Putamen (tissue), 1 donor: ENCODE data around the gene ELP6.

ENCODE experiments used
- DNase-seq: peaks from one replicate; pipeline ENCODE4 v3.0.0-alpha.2; 2016; ENCODE audit warnings: low spot score

ELP6 gene, protein sequence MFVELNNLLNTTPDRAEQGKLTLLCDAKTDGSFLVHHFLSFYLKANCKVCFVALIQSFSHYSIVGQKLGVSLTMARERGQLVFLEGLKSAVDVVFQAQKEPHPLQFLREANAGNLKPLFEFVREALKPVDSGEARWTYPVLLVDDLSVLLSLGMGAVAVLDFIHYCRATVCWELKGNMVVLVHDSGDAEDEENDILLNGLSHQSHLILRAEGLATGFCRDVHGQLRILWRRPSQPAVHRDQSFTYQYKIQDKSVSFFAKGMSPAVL

DNA sequence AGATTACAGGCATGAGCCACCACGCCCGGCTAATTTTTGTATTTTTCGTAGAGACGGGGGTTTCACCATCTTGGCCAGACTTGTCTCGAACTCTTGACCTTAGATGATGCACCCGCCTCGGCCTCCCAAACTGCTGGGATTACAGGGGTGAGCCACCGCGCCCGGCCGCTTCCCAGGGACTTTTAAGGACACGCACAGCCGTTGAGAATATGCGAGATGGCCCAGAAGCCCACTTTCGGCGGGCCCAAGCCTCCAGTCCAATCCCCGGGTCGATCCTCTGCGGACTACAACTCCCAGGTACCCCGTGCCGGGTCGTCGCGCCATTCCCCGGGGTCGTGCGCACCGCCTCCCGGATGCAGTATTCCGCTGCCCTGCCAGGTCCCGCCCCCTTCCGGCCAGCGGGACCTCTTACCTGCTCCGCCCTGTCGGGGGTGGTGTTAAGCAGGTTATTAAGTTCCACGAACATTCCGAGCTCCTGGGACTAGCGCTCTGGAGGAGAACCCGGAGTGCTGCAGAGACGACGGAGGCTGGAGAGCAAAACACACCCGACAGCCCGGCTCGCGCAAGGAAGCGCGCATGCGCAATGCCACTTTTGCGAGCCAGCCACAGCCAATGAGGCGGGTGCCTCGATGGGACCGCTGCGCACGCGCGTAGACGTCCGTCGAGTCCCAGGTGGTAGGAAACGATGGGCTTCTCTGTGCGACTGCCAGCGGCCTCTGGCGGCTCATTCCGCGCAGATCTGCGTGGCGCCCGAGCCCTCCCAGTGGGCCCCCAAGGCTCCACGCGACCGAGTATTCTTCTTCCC lies at the start of gene ELP6:
ELP6 (minus strand) TSS at position 588 of the 805 bp plus-strand sequence; CDS start at position 466, 122 bp downstream.
- DNase-seq: peak; percentile 95

DNA sequence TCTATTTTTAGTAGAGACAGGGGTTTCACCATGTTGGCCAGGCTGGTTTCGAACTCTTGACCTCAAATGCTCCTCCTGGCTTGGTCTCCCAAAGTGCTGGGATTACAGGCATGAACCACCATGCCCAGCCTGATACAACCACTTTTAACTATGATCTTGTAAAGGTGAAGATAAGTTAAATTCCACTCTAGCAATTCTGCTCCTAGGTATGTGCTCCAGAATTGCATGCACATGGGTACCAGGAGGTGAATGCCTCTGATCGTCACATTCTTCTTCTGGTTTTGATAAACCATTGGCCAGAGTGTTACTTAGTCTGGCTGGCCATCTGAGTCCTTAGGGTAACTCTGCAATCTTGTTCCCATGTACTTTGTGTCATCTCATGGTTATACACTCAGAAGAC lies 42.8 kb upstream of the ELP6 start:
- no peak for DNase-seq

DNA sequence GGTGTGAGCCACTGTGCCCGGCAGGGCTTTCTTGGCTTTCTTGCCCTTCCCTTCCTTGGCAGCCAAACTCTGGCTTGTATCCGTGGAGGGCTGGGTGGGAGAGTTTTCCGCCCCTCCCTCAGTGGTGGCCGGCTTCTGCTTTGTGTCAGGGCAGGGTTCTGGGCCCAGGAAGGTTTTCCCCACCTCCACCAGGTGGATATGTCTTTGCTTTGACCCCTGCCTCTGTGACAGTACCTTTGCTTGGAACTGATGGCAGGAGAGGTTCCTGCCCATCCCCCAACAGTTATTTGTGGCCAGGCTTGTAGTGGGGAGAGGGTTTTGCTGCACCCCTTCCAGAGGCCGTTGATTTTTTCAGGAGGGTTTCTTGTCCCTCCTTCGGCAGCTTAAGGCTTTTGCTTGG lies 40.8 kb upstream of the ELP6 start:
- DNase-seq: no peak

DNA sequence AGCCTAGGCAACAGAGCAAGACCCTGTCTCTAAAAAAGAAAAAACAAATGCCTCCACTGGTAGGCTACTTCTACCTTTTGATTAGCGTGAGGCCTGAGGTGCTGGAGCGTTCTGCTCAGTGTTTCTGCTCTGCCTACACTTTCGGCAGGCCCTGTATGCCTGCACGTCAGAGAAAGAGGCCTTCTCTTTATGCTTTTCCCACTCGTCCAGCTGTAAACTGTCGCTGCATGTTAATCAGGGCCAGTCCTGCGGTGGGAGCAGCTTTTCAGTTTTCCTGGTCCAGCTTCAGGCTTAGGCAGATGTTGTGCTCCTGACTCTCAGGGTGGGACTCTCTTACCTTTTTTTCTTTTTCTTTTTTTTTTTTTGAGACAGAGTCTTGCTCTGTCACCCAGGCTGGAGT lies 39.9 kb upstream of the ELP6 start:
- DNase-seq: no peak

DNA sequence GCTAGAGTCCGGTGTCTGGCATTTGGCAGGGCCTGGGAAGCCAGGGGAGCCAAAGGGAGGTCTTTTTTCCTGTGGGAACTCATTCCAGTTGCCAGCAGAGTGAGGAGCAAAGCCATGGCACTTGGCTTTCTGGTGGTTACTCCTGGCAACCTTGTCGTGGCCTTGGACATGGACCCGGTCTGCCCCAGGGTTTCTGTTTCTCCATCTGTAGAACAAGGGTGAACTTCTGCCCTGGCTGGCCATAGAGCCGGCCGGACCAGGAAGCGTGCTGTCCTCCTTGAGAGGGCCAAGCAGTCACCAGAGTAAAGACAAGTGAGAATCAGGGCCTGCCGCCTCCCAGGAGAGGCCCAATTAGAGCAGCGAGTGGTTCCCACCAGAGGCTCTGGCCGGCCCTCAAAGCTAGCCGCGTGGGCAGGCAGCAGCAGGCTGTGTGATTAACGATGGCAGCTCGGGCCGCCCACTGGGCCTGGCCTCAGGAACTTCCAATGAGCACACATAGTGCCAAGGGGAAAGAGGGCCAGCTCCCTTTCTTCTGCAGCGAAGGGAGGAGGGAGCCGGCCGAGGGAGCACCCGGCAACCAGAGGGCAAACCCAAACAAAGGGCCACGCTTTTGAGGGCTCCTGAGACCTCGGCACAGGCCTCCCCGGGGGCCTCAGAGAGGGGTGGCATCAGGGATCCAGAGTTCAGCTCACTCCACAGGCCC lies 29.1 kb upstream of the ELP6 start:
- DNase-seq: peak; percentile 80

DNA sequence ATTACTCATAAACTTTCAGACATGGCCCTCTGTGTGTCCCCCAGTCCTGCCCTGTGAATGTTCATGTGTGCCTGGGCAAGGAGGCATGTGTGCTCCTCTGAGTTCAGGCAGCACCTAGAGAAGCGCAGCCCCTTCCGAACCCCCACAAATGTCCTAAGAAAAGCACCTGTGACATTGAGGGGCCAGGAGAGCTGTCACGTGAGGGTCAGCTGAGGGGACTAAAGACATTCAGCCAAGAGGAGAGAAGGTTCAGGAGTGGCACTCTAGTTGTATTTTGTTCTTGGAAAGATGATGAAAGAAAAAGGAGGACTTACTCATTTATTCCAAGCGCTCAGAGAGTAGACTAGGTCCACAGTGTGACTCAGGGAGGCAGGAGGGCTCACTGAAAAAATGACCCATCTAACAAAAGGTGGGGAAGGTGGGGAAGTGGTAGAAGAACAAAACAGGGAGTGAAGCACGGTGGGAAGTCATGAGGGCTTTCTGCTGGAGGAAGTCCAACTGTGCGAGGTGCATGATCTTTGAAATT lies 28.1 kb upstream of the ELP6 start:
- DNase-seq: no peak

DNA sequence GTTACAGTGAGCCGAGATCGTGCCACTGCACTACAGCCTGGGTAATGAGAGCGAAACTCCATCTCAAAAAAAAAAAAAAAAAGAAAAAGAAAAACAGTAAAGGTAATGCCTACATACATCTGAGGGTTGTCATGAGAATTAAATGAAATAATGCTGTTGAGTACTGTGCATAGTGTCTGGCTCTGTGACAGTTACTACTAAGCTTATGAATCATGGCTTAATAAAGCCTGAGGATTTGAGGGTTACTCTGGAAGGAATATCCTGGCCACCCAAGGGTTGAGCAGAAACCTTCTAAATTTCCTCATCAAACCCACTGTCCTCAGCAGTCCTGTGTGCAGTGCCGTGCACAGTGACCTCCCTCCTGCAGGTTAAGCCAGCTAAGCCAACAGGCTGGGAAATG lies 26.8 kb upstream of the ELP6 start:
- no peak for DNase-seq

DNA sequence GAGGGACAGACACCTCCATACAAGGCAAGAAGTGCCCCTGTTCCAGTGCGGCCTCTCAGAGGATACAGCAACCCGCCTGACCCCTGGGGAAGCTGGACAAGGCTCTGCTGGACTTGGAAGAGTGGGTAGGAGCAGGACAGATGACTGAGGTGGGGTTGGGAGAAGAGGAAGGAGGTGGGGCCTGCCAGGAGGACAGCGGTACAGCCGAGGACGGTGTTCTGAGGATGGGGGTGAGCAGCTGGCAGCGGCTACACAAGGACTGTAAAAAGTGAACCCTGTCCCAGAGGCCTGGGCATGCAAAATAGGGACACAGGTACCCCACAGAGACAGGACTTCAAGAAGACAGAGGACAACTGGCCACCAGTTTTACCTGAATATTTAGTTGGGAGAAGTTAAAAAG lies 23.5 kb upstream of the ELP6 start:
- no peak for DNase-seq

DNA sequence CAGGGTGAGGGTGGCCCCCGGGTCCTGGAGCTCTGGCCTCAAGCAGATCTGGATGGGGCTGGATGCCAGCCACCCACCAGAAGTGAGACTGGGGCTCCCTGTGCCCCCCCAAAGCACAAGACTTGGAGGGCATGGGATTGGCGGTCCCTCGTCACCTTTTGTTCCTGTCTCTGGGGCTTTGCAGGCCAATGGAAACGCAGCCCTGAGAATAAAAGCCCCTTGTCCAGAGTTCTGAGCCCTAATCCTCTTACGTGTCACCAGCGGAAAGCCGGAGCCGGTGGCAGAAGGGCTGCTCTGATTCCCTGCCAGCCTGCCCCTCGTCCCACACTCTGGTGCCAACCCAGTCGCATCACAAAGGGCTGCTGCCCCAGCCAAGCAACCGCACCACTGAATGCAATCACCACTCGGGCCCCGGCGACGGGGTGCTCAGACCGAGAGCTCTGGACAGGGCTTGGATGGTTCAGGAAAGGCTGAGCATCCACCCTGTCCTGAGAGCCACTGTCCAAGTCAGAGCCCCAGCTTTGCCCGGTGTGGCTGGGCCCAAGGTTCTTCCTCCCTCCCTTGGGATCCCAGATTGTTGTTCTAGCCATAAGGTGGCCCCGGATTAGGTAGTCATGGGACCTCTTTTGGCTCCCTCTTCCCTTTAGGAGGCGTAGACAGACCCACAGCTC lies 22.8 kb upstream of the ELP6 start:
- peak; percentile 81 for DNase-seq

DNA sequence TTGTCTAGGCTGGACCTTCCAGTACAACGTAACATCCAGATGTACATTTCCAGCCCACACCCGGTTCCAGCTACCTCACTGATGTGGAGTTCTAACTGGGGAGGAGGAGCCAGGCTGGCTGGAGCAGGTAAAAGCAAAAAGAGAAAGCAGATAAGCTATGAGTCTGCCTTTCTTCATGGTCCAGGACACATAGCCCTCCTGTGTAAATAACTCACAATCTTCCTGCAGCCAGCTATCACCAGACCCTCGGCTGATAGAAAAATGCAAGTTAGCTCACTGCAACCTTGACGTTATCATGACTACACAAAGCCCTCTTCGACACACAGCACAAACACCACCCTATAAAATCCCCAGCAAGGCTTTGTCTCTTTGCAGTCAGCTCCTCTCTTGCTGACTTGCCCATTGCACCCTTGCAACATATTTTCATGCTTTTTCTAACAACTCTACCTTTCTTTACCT lies 20.5 kb upstream of the ELP6 start:
- no peak for DNase-seq

DNA sequence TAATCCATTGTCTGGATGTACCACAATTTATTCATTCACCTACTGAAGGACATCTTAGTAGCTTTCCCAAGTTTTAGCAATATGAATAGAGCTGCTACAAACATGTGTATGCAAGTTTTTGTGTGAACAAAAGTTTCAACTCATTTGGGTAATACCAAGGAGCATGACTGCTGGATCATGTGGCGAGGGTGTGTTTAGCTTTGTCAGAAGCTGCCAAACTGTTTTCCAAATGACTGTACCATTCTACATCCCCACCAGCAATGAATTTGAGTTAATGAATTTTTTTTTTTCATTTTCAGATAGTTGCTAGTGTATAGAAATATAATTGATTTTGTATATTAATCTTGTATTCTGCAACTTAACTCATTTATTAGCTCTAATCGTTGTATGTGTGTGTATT lies 20.0 kb upstream of the ELP6 start:
- no peak for DNase-seq

DNA sequence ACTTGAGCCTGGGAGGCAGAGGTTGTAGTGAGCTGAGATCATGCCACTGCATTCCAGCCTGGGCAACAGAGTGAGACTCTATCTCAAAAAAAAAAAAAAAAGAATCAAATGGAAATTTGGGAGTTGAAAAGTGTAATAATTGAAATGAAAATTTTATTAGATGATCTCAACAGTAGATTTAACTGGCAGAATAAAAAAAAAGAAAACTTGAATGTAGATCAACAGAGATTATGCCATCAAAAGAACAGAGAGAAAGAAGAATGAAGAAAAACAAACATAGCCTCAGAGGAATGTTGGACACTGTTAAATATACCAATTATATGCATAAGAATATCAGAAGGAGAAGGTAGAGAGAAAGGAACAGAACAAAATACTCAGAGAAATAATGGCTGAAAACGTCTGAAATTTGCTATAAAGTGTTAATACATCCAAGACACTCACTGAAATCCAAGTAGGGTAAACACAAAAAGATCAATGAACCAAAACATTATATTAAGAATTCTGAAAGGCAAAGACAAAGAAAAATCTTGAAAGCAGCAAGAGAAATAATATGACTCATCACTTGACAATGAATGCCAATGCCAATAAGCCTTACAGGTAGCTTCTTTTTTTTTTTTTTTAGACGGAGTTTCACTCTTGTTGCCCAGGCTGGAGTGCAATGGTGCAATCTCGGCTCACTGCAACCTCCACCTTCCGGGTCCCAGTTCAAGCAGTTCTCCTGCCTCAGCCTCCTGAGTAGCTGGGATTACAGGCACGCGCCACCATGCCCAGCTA lies 14.6 kb upstream of the ELP6 start:
- DNase-seq: no peak

DNA sequence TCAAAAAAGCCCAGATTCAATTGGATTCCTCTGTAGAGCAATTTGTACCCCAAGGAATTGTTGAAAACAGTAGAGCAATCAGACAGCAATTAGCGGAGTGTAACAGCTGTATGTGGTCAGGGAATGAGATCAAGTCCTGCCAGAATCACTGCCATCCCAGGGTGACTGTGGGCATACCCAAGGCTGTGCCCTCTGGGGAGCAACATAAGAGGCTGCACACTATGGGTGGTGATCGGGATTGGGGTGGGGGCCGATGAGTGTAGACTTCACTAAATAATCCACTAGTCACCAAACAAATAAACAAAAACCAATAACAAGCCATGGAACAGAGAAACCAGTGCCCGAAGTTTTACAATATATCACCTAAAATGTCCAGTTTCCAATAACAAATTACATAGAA lies 12.1 kb upstream of the ELP6 start:
- no peak for DNase-seq

DNA sequence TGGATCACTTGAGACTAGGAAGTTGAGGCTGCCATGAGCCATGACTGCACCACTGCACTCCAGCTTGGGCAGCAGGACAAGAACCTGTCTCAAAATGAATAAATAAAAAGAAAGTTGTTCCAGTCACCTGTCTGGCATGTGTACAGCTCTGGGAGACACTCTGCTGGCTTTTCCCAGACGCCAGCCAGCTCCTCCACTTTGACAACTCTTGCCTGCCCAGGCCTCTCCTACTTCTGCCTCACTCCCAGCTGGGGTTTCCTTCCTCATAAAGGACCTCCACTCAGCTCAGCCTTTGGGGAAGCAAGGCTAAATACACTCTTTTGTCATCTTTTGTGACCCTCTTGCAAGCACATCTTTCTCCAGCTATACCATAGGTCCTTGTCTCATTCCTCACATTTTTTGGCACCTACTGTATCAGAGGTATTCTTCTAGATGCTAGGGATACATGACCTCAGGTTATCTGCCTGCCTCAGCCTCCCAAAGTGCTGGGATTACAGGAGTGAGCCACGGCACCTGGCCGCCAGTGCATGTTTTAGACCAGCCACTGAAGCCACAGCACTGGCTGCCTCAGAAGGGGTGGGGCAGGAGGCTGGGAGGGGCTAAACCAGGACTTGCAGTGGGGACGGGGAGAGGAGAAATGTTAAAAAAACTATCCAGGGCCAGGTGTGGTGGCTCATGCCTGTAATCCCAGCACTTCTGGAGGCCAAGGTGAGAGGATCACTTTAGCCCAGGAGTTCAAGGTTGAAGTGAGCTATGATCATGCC lies 10.0 kb upstream of the ELP6 start:
- DNase-seq: no peak

DNA sequence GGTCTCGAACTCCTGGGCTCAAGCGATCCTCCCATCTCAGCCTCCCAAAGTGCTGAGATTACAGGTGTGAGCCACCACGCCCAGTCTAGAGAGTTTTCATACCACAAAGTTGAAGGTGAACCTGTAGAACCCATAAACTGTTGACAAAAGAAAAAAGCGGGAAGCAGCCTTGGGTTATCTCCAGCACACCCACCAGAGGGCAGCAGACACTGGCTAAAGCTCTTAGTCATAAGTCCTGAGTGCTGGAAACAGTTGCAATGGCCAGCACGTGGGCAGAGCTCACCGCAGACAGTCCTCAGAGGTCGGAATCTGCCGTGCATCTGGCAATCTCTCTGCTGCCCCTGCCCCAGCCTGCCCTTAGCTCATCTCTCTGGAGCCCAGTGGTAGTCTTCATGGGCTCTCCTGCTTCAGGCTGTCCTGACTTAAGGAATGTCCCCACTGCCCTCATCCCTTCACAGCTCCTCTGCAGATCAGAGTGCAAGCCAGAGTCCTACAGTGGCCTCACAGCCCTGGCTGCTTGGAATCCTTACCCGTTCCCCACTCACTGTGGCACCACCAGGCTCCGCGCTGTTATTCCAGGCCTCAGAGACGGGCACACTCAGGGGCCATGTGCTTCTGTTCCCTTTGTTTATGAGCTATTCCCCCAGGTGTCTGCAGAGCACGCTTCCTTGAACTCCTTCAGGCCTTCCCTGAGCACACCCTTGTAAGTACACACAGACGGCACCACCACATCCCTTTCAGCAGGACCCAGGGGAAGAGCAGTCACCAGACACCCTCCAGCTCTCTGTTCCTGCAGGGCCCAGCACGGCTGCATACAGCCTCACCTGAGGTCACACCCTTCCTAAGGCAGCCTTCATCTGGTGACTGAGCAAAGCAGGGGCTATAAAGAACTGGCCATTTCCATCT lies 8.8 kb upstream of the ELP6 start:
- DNase-seq: peak; percentile 80

DNA sequence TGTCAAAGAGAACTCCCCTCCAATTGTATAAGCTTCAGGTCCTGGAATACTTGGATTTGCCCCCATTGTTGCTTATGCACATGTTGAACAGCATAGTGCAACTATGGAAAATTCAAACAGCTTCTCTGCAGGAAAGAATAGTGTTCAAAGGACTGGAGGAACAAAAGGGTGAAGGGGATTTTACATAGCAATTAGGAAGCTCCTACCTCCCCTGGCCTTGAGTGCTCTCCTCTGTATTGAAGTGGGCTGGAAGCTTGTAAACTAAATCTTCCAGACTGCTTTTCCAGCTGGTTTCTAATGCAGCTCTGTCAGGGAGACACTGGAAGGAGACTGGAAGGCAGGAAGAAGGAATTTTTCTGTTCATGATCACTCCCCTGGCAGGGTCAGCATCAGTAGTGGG lies 7.2 kb upstream of the ELP6 start:
- no peak for DNase-seq

DNA sequence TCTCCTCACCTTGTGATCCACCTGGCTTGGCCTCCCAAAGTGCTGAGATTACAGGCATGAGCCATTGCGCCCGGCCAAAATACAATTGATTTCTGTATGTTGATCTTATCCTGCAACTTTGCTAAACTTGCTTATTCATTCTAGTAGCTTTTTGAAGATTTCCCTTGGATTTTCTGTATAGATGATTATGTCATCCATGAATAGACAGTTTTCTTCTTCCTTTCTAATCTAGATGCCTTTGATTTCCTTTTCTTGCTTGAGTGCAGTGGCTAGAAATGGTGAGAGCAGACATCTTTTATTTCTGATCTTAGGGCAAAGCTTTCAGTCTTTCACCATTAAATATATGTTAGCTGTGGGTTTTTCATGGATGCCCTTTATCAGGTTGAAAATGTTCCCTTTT lies 4.4 kb upstream of the ELP6 start:
- no peak for DNase-seq

DNA sequence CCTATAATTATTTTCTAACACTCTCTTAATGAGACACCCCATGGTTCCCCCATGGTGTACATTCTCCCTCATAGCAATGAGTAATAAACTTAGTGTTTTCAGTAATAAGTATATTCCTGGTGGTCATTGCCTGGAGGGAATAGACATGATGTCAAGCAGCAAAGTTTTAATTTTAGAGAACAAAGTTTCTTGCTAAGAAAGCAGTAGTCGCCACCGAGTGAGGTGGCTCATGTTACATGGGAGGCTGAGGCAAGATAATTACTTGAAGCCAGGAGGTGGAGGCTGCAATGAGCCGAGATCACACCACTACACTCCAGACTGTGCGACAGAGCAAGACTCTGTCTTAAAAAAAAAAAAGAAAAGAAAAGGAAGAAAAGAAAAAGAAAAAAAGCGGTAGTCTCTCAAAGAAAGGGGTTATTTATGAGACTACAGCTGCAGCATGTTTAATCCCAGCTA lies 2.4 kb upstream of the ELP6 start:
- DNase-seq: no peak

DNA sequence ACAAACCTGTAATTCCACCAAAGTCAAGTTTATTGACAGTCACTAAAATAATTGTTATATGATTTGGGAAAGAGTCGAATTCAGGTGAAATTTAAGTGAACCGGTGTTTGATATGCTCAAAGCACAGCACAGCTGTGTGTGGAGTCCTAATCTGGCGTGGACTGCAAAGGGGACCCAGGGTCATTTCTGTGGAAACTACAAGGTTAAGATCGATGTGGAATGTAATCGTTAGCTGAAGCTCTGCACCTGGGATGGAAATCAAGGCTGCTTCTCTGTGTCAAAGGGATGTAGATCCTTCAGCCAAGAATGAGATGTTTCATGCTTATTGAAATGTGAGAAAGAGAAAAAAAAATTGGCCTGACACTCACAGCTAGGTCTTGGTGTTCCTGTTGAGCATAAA lies 1.6 kb upstream of the ELP6 start:
- DNase-seq: no peak
